HFF-Myc (cell line): ENCODE measurements around the gene ZBTB2.

Source experiments
- DNase-seq: peaks from one replicate; pipeline ENCODE4 v3.0.0-alpha.2; 2011; ENCODE audit warnings: low read depth; ENCODE audit errors: extremely low read depth
- H3K4me3 ChIP-seq: replicated peaks from 2 replicates; pipeline ENCODE4 v1.5.1; 2011; ENCODE audit warnings: low read depth, mild to moderate bottlenecking, control low read depth, low read length
- CTCF ChIP-seq: IDR thresholded peaks from 2 replicates; pipeline ENCODE4 v1.5.1; 2012; ENCODE audit warnings: mild to moderate bottlenecking, low read depth, low read length, control low read depth; ENCODE audit errors: missing control alignments

Gene ZBTB2

GRCh38 chr6:151390276-151390850, 996 bp downstream of the ZBTB2 start:
- no peak for TF ChIP-seq CTCF
- peak; percentile 94 for DNase-seq
- peak overlapping the region; percentile 79 for H3K4me3 ChIP-seq

- TF ChIP-seq CTCF: no peak
- H3K4me3 ChIP-seq: peak overlapping the region; percentile 79
- no peak for DNase-seq
These were observed 1.6 kb downstream of the ZBTB2 start for GRCh38 chr6:151389618-151390275.

- no peak for DNase-seq
- peak overlapping the region; percentile 79 for H3K4me3 ChIP-seq
- no peak for TF ChIP-seq CTCF
These were observed 2.3 kb downstream of the ZBTB2 start for GRCh38 chr6:151388997-151389617.

- no peak for DNase-seq
- H3K4me3 ChIP-seq: no peak overlapping the region
- no peak for TF ChIP-seq CTCF
These were observed 3.1 kb downstream of the ZBTB2 start for GRCh38 chr6:151388236-151388635.

GRCh38 chr6:151387175-151387970, 4.0 kb downstream of the ZBTB2 start:
- DNase-seq: no peak
- H3K4me3 ChIP-seq: no peak overlapping the region
- TF ChIP-seq CTCF: no peak

- no peak for DNase-seq
- TF ChIP-seq CTCF: no peak
- H3K4me3 ChIP-seq: no peak overlapping the region
These were observed 6.2 kb downstream of the ZBTB2 start for GRCh38 chr6:151385177-151385576.
